PFSK-1 (cell line): ENCODE data around the gene ZNF622.

ENCODE experiments used
- FOXP2 ChIP-seq: optimal IDR thresholded peaks from 2 replicates; pipeline ENCODE3; 2011; ENCODE audit warnings: borderline replicate concordance, control low read depth, inconsistent platforms; ENCODE audit not compliant: insufficient read depth; ENCODE audit errors: extremely low read length, extremely low read depth
- POLR2AphosphoS5 ChIP-seq: IDR thresholded peaks from 2 replicates; pipeline ENCODE4 v1.6.1; 2012; ENCODE audit warnings: low read depth, mild to moderate bottlenecking, control low read depth, low read length, moderate library complexity
- REST ChIP-seq, 2 experiments: IDR thresholded peaks; 2 replicates each; pipeline versions ENCODE4 v1.6.1 to v1.8.0; 2011 to 2012; ENCODE audit warnings: low read depth in 2 of 2, low read length in 2 of 2, control low read depth in 1 of 2, inconsistent platforms in 1 of 2, mild to moderate bottlenecking in 1 of 2, moderate library complexity in 1 of 2; ENCODE audit not compliant: insufficient read depth in 1 of 2
- SIN3A ChIP-seq: IDR thresholded peaks from 2 replicates; pipeline ENCODE4 v1.6.1; 2012; ENCODE audit warnings: mild to moderate bottlenecking, low read length, moderate library complexity, borderline replicate concordance; ENCODE audit not compliant: insufficient read depth
- TAF1 ChIP-seq: IDR thresholded peaks from 2 replicates; pipeline ENCODE4 v1.6.1; 2012; ENCODE audit warnings: low read length, control low read depth, borderline replicate concordance; ENCODE audit not compliant: insufficient read depth

The ZNF622 gene

GRCh38 chr5:16493261-16493660, 27.7 kb upstream of the ZNF622 start:
- TF ChIP-seq TAF1 (no peak), SIN3A (no peak), POLR2AphosphoS5 (no peak), REST (IDR thresholded peaks at IDR 0.05; ENCODE audit: insufficient read depth in 1 of 2, low read depth in 2 of 2, low read length in 2 of 2) (no peak), FOXP2 (no peak)

GRCh38 chr5:16492398-16493140, 27.0 kb upstream of the ZNF622 start:
- TF ChIP-seq FOXP2 (no peak), SIN3A (no peak), TAF1 (no peak), REST (IDR thresholded peaks at IDR 0.05; ENCODE audit: insufficient read depth in 1 of 2, low read depth in 2 of 2, low read length in 2 of 2) (no peak), POLR2AphosphoS5 (no peak)

GRCh38 chr5:16490911-16491310, 25.3 kb upstream of the ZNF622 start:
- TF ChIP-seq POLR2AphosphoS5, result no peak
- TF ChIP-seq REST (IDR thresholded peaks at IDR 0.05; ENCODE audit: insufficient read depth in 1 of 2, low read depth in 2 of 2, low read length in 2 of 2), result no peak
- no peak for TF ChIP-seq TAF1
- no peak for TF ChIP-seq FOXP2
- TF ChIP-seq SIN3A, result no peak

GRCh38 chr5:16489322-16489791, 23.8 kb upstream of the ZNF622 start:
- no peak for TF ChIP-seq REST (IDR thresholded peaks at IDR 0.05; ENCODE audit: insufficient read depth in 1 of 2, low read depth in 2 of 2, low read length in 2 of 2)

GRCh38 chr5:16487456-16487855, 21.9 kb upstream of the ZNF622 start:
- no peak for TF ChIP-seq SIN3A
- no peak for TF ChIP-seq REST (IDR thresholded peaks at IDR 0.05; ENCODE audit: insufficient read depth in 1 of 2, low read depth in 2 of 2, low read length in 2 of 2)
- no peak for TF ChIP-seq TAF1
- TF ChIP-seq POLR2AphosphoS5, result no peak
- TF ChIP-seq FOXP2, result no peak
